ENCODE data around the gene ZNF362.

Gene ZNF362

DNA sequence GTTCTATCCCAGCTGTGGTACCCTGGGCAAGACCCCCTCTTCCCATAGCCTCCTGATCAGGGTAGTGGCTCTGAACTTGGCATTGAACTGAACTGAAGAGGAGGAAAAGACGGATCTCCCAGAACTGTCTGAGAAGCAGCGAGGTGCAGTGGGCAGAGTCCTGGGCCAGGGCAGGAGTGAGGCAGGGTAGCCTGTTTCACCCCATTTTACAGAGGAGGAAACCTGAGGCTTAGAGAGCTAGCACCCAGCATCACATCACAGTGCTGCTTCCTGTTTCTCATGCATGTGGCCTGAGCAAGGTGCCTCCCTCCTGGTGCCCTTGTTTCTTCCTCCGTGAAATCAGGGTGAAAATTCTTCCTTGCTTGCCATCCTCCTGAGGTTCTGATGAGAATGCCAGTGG is 17.1 kb downstream of the ZNF362 start:
- Histone ChIP-seq H3K4me1 (ENCODE audit: control insufficient read depth, low read length) (peaks cover 4% of the 10 kb centered on the region; the same call in 1 of the 2 replicates), H3K27ac (ENCODE audit: low read depth, low read length) (no peak overlapping the region), H3K79me2 (ENCODE audit: control insufficient read depth, low read length) (no peaks in the 10 kb centered on the region), H3K4me2 (ENCODE audit: low read length) (no peak overlapping the region), H3K4me3 (ENCODE audit: low read length) (no peak overlapping the region), H3K9me3 (ENCODE audit: control insufficient read depth, insufficient read depth, low read length) (no peaks in the 10 kb centered on the region), H3K9me2 (replicated peaks; ENCODE audit: control insufficient read depth, low read length) (no peaks in the 10 kb centered on the region), H3K27me3 (ENCODE audit: control insufficient read depth, low read length) (no peaks in the 10 kb centered on the region), H4K20me1 (ENCODE audit: control insufficient read depth, insufficient read depth, low read depth, low read length) (no peaks in the 10 kb centered on the region), H3F3A (ENCODE audit: control insufficient read depth, insufficient read depth) (no peaks in the 10 kb centered on the region), H3K36me3 (ENCODE audit: control insufficient read depth, low read length) (no peaks in the 10 kb centered on the region)
- TF ChIP-seq EZH2phosphoT487 (IDR thresholded peaks at IDR 0.05; ENCODE audit: borderline replicate concordance, low read length) (no peak), CTCF (IDR thresholded peaks at IDR 0.05; ENCODE audit: low read depth, low read length, poor library complexity, severe bottlenecking) (no peak)

GRCh38 chr1:33273961-33274371 is 17.7 kb downstream of the ZNF362 start:
- no peak overlapping the region for H3K27ac ChIP-seq (ENCODE audit: low read depth, low read length)
- H3K9me2 ChIP-seq (replicated peaks; ENCODE audit: control insufficient read depth, low read length), result no peaks in the 10 kb centered on the region
- H3K4me3 ChIP-seq (ENCODE audit: low read length), result no peak overlapping the region
- no peaks in the 10 kb centered on the region for H3K36me3 ChIP-seq (ENCODE audit: control insufficient read depth, low read length)
- TF ChIP-seq CTCF (IDR thresholded peaks at IDR 0.05; ENCODE audit: low read depth, low read length, poor library complexity, severe bottlenecking), result no peak
- no peak for TF ChIP-seq EZH2phosphoT487 (IDR thresholded peaks at IDR 0.05; ENCODE audit: borderline replicate concordance, low read length)
- H3K79me2 ChIP-seq (ENCODE audit: control insufficient read depth, low read length), result no peaks in the 10 kb centered on the region
- no peaks in the 10 kb centered on the region for H3K9me3 ChIP-seq (ENCODE audit: control insufficient read depth, insufficient read depth, low read length)
- H3K27me3 ChIP-seq (ENCODE audit: control insufficient read depth, low read length), result no peaks in the 10 kb centered on the region
- no peak overlapping the region for H3K4me2 ChIP-seq (ENCODE audit: low read length)
- H4K20me1 ChIP-seq (ENCODE audit: control insufficient read depth, insufficient read depth, low read depth, low read length), result no peaks in the 10 kb centered on the region
- H3F3A ChIP-seq (ENCODE audit: control insufficient read depth, insufficient read depth), result no peaks in the 10 kb centered on the region
- peaks cover 4% of the 10 kb centered on the region; the same call in 1 of the 2 replicates for H3K4me1 ChIP-seq (ENCODE audit: control insufficient read depth, low read length)

GRCh38 chr1:33274446-33274845 is 18.2 kb downstream of the ZNF362 start:
- no peaks in the 10 kb centered on the region for H3K9me3 ChIP-seq (ENCODE audit: control insufficient read depth, insufficient read depth, low read length)
- H3K4me2 ChIP-seq (ENCODE audit: low read length), result no peak overlapping the region
- no peak overlapping the region for H3K27ac ChIP-seq (ENCODE audit: low read depth, low read length)
- H3K79me2 ChIP-seq (ENCODE audit: control insufficient read depth, low read length), result no peaks in the 10 kb centered on the region
- no peaks in the 10 kb centered on the region for H4K20me1 ChIP-seq (ENCODE audit: control insufficient read depth, insufficient read depth, low read depth, low read length)
- peaks cover 4% of the 10 kb centered on the region; the same call in 1 of the 2 replicates for H3K4me1 ChIP-seq (ENCODE audit: control insufficient read depth, low read length)
- H3K27me3 ChIP-seq (ENCODE audit: control insufficient read depth, low read length), result no peaks in the 10 kb centered on the region
- TF ChIP-seq EZH2phosphoT487 (IDR thresholded peaks at IDR 0.05; ENCODE audit: borderline replicate concordance, low read length), result no peak
- TF ChIP-seq CTCF (IDR thresholded peaks at IDR 0.05; ENCODE audit: low read depth, low read length, poor library complexity, severe bottlenecking), result no peak
- no peaks in the 10 kb centered on the region for H3F3A ChIP-seq (ENCODE audit: control insufficient read depth, insufficient read depth)
- H3K4me3 ChIP-seq (ENCODE audit: low read length), result no peak overlapping the region
- no peaks in the 10 kb centered on the region for H3K36me3 ChIP-seq (ENCODE audit: control insufficient read depth, low read length)
- H3K9me2 ChIP-seq (replicated peaks; ENCODE audit: control insufficient read depth, low read length), result no peaks in the 10 kb centered on the region
